Activated CD8-positive, alpha-beta memory T cell treated with anti-CD3 and anti-CD28 coated beads, Interleukin-2, amount 50 U/mL, for 24 hours (primary cell): ENCODE measurements around the gene JAKMIP1.

Experiments
- DNase-seq: peaks from one replicate; pipeline ENCODE4 v3.0.0-alpha.2; 2020; ENCODE audit errors: extremely low read depth

Gene JAKMIP1

GRCh38 chr4:6065166-6065565 is 135.2 kb downstream of the JAKMIP1 start:
- DNase-seq: no peak

GRCh38 chr4:6064383-6064782 is 136.0 kb downstream of the JAKMIP1 start:
- DNase-seq: no peak

- DNase-seq: no peak
Measured at GRCh38 chr4:6063684-6064083, 136.7 kb downstream of the JAKMIP1 start.

- no peak for DNase-seq
Measured at GRCh38 chr4:6062133-6062532, 138.2 kb downstream of the JAKMIP1 start.

GRCh38 chr4:6059375-6059805 is 141.0 kb downstream of the JAKMIP1 start:
- DNase-seq: no peak

- no peak for DNase-seq
Measured at GRCh38 chr4:6058531-6059374, 141.6 kb downstream of the JAKMIP1 start.

GRCh38 chr4:6056976-6057766 is 143.2 kb downstream of the JAKMIP1 start:
- DNase-seq: no peak

GRCh38 chr4:6055436-6055835 is 144.9 kb downstream of the JAKMIP1 start:
- no peak for DNase-seq

- no peak for DNase-seq
Measured at GRCh38 chr4:6055030-6055429, 145.3 kb downstream of the JAKMIP1 start.

- no peak for DNase-seq
Measured at GRCh38 chr4:6054162-6054922, 146.0 kb downstream of the JAKMIP1 start.

- DNase-seq: no peak
Measured at GRCh38 chr4:6052679-6053078, 147.7 kb downstream of the JAKMIP1 start.

GRCh38 chr4:6050551-6050950 is 149.8 kb downstream of the JAKMIP1 start:
- DNase-seq: no peak

- no peak for DNase-seq
Measured at GRCh38 chr4:6049985-6050384, 150.4 kb downstream of the JAKMIP1 start.

GRCh38 chr4:6049278-6049677 is 151.1 kb downstream of the JAKMIP1 start:
- DNase-seq: no peak

- no peak for DNase-seq
Measured at GRCh38 chr4:6048537-6048936, 151.8 kb downstream of the JAKMIP1 start.

GRCh38 chr4:6047130-6047673 is 153.1 kb downstream of the JAKMIP1 start:
- DNase-seq: no peak

- DNase-seq: no peak
Measured at GRCh38 chr4:6046526-6047129, 153.7 kb downstream of the JAKMIP1 start.

GRCh38 chr4:6044805-6045204 is 155.5 kb downstream of the JAKMIP1 start:
- DNase-seq: no peak

- DNase-seq: no peak
Measured at GRCh38 chr4:6044276-6044675, 156.1 kb downstream of the JAKMIP1 start.

GRCh38 chr4:6043843-6044242 is 156.5 kb downstream of the JAKMIP1 start:
- no peak for DNase-seq

GRCh38 chr4:6043188-6043587 is 157.2 kb downstream of the JAKMIP1 start:
- no peak for DNase-seq
